ENCODE measurements around the gene DPM1.

DPM1 gene

DNA sequence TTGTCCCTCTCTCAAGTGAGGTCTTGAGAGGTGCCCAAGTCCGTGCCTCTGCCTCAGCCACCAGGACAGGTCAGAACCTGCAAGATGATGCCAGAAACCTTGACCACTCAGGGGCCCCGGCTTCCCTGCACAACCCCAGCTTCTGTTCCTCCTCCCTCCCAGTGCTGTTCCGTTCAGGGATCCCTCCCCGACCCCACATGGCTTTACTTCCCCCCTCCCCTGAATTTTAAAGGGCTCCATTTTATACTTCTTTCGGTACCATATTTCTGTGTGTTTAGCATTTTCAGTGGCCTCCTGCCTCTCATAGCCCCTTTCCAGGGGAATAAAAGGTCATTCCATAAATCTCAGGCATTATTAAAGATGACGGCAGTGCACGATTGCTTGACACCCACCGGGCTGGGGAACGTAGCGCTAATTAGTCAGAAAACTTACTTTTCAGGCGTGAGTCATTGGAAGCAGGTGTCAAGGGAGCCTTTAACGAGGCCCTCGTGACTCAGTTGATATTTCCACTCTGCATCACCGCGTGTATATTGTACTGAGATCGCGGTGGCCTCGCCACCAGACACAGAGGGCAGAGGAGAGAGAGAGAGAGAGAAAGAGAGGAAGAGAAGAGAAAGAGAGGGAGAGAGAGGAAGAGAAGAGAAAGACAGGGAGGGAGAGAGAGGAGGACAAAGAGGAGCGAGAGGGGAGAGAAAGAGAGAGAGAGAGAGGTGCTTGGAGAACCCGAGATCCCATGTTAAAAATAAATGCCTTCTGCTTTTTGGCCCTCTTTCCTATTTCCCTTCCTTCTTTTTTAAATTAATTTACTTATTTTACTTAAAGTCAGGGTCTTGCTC, 43.3 kb upstream of the DPM1 start:
- Histone ChIP-seq H3K27ac (ENCODE audit: low read depth, low read length) (no peak overlapping the region), H4K20me1 (ENCODE audit: control insufficient read depth, insufficient read depth, low read depth, low read length) (no peaks in the 10 kb centered on the region), H3K9me2 (replicated peaks; ENCODE audit: control insufficient read depth, low read length) (no peaks in the 10 kb centered on the region), H3K36me3 (ENCODE audit: control insufficient read depth, low read length) (no peaks in the 10 kb centered on the region), H3K27me3 (ENCODE audit: control insufficient read depth, low read length) (peaks cover 44% of the 10 kb centered on the region), H3K4me1 (ENCODE audit: control insufficient read depth, low read length) (no peaks in the 10 kb centered on the region), H3K4me2 (ENCODE audit: low read length) (no peak overlapping the region), H3K9me3 (ENCODE audit: control insufficient read depth, insufficient read depth, low read length) (no peaks in the 10 kb centered on the region), H3K4me3 (ENCODE audit: low read length) (no peak overlapping the region), H3F3A (ENCODE audit: control insufficient read depth, insufficient read depth) (no peaks in the 10 kb centered on the region), H3K79me2 (ENCODE audit: control insufficient read depth, low read length) (no peaks in the 10 kb centered on the region)
- no peak for TF ChIP-seq EZH2phosphoT487 (IDR thresholded peaks at IDR 0.05; ENCODE audit: borderline replicate concordance, low read length)
- TF ChIP-seq, protein P1, sequence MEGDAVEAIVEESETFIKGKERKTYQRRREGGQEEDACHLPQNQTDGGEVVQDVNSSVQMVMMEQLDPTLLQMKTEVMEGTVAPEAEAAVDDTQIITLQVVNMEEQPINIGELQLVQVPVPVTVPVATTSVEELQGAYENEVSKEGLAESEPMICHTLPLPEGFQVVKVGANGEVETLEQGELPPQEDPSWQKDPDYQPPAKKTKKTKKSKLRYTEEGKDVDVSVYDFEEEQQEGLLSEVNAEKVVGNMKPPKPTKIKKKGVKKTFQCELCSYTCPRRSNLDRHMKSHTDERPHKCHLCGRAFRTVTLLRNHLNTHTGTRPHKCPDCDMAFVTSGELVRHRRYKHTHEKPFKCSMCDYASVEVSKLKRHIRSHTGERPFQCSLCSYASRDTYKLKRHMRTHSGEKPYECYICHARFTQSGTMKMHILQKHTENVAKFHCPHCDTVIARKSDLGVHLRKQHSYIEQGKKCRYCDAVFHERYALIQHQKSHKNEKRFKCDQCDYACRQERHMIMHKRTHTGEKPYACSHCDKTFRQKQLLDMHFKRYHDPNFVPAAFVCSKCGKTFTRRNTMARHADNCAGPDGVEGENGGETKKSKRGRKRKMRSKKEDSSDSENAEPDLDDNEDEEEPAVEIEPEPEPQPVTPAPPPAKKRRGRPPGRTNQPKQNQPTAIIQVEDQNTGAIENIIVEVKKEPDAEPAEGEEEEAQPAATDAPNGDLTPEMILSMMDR (IDR thresholded peaks at IDR 0.05; ENCODE audit: low read depth, low read length, poor library complexity, severe bottlenecking) = no peak

DNA sequence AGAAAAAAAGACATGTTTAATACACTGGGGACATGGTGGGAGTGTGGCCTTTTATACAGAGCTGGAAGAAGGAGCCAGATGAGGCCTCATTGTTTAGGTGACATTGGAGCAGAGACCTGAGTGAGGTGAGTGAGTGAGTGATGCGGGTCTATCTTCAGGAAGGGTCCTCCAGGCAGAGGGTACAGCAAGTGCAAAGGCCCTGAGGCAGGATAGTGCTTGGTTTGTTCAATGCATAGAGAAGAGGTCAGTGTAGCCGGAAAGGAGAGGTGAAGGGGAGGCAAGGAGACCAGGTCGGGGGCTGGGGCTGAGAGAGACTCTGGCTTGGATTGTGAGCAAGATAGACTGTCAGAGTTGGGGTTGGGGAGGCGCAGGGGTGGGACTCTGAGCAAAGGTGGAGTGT, 41.0 kb upstream of the DPM1 start:
- no peaks in the 10 kb centered on the region for H3K36me3 ChIP-seq (ENCODE audit: control insufficient read depth, low read length)
- no peak overlapping the region for H3K27ac ChIP-seq (ENCODE audit: low read depth, low read length)
- no peaks in the 10 kb centered on the region for H4K20me1 ChIP-seq (ENCODE audit: control insufficient read depth, insufficient read depth, low read depth, low read length)
- H3K4me2 ChIP-seq (ENCODE audit: low read length) = no peak overlapping the region
- H3K9me2 ChIP-seq (replicated peaks; ENCODE audit: control insufficient read depth, low read length) = no peaks in the 10 kb centered on the region
- H3K79me2 ChIP-seq (ENCODE audit: control insufficient read depth, low read length) = no peaks in the 10 kb centered on the region
- no peak for TF ChIP-seq EZH2phosphoT487 (IDR thresholded peaks at IDR 0.05; ENCODE audit: borderline replicate concordance, low read length)
- TF ChIP-seq, protein P1 (IDR thresholded peaks at IDR 0.05; ENCODE audit: low read depth, low read length, poor library complexity, severe bottlenecking) = no peak
- H3K27me3 ChIP-seq (ENCODE audit: control insufficient read depth, low read length) = peaks cover 50% of the 10 kb centered on the region
- no peak overlapping the region for H3K4me3 ChIP-seq (ENCODE audit: low read length)
- no peaks in the 10 kb centered on the region for H3K4me1 ChIP-seq (ENCODE audit: control insufficient read depth, low read length)
- no peaks in the 10 kb centered on the region for H3K9me3 ChIP-seq (ENCODE audit: control insufficient read depth, insufficient read depth, low read length)
- no peaks in the 10 kb centered on the region for H3F3A ChIP-seq (ENCODE audit: control insufficient read depth, insufficient read depth)

DNA sequence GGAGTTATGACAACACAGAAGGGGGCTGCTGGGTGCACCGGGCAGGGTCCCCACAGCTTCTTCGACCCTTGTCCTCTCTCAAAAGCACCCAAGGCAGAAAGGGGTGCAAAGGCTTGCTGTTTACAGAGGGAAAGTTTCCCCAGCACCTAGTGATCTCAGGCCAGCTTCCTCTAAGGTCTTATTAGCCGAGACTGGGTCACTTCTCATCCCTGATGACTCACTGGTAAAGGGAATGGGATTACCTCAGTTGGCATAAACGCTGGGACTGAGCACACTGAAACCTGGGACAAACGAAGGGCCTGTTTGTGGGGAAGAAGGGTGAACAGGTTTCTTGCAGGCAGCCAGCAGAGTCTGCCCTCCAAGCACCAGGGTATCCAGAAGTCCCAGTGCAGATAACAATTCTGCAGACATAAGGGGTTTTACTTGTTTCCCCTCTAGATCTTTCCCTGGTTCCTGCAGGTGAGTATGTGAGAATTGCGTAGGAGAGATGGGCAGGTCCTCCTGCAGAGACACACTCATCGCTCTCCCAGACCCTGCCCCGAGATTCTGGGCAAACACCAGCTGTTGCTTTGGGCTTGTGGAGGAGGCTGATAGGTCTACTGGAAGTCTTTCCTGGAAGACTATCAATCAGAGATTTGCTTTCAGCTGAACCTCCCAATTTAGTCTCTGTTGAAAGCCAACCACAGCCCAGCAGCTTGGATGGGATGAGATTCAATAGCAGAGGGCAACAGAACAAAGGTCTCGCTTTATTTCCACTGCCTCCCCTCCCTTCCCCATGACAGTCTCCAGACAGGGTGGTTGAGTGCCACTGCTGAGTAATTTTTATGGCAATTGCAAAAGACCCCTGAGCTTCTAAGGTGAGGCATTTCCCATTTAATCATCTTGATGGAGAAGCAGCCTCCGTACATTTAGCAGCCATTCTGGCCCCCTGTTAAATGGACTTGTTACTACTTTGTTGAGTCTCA, 38.9 kb upstream of the DPM1 start:
- H3F3A ChIP-seq (ENCODE audit: control insufficient read depth, insufficient read depth) = peaks cover 3% of the 10 kb centered on the region

More for the DNA sequence above, 38.9 kb upstream of the DPM1 start:
- Histone ChIP-seq H3K4me2 (ENCODE audit: low read length) (no peak overlapping the region), H3K79me2 (ENCODE audit: control insufficient read depth, low read length) (no peaks in the 10 kb centered on the region), H3K27me3 (ENCODE audit: control insufficient read depth, low read length) (peaks cover 46% of the 10 kb centered on the region), H3K9me2 (replicated peaks; ENCODE audit: control insufficient read depth, low read length) (no peaks in the 10 kb centered on the region), H3K4me3 (ENCODE audit: low read length) (no peak overlapping the region), H3K36me3 (ENCODE audit: control insufficient read depth, low read length) (no peaks in the 10 kb centered on the region), H3K27ac (ENCODE audit: low read depth, low read length) (no peak overlapping the region), H3K4me1 (ENCODE audit: control insufficient read depth, low read length) (peaks cover 7% of the 10 kb centered on the region), H4K20me1 (ENCODE audit: control insufficient read depth, insufficient read depth, low read depth, low read length) (no peaks in the 10 kb centered on the region), H3K9me3 (ENCODE audit: control insufficient read depth, insufficient read depth, low read length) (peaks cover 9% of the 10 kb centered on the region; the same call in 1 of the 2 replicates)
- no peak for TF ChIP-seq EZH2phosphoT487 (IDR thresholded peaks at IDR 0.05; ENCODE audit: borderline replicate concordance, low read length)
- TF ChIP-seq, protein P1 (IDR thresholded peaks at IDR 0.05; ENCODE audit: low read depth, low read length, poor library complexity, severe bottlenecking) = no peak
